GM12878 (cell line): ENCODE data around the gene ATF7IP. TPM values are rescaled to one million over a fixed set of nuclear protein-coding genes. Genes with fewer than 3 reads are reported as not detected.
"Not testable (repeated sequence)": the region's sequence is repeated elsewhere in the genome, so short reads cannot be mapped to it uniquely, and the experiment has no call there.

ENCODE experiments used
- ATAC-seq: fragments of 200-7000 bp; cut with Tn5 transposase; 3 replicates; pipeline ENCODE4 v1.9.1; 2020; ENCODE audit warnings: mild to moderate bottlenecking, moderate library complexity
- BruUV-seq: library from RNA; stranded (reverse); fragments of 400-500 nt; replicated peaks from 2 replicates; lab custom pipeline; 2021; lab: Mats Ljungman, UMichigan
- CTCF ChIA-PET: fragments of 300-600 bp; sonication (Branson Sonifier 250); formaldehyde crosslinking; extraction: SDS; loops from one replicate; lab custom pipeline; 2021; ENCODE audit warnings: inconsistent platforms; lab: Yijun Ruan, JAX
- POLR2A ChIA-PET: fragments of 350-600 bp; formaldehyde crosslinking; extraction: SDS; loops from one replicate; lab custom pipeline; 2021; ENCODE audit warnings: inconsistent platforms; lab: Charles Lee
- RAD21 ChIA-PET: fragments of 300-600 bp; sonication (Branson Sonifier 250); formaldehyde crosslinking; loops from one replicate; lab custom pipeline; 2023; ENCODE audit warnings: antibody characterized with exemption; ENCODE audit not compliant: unreplicated experiment; lab: Charles Lee
- SMC1A ChIA-PET: fragments of 300-600 bp; sonication (Branson Sonifier 250); formaldehyde crosslinking; loops from one replicate; lab custom pipeline; 2023; ENCODE audit not compliant: unreplicated experiment, uncharacterized antibody; lab: Charles Lee
- DNase-seq: peaks from one replicate; pipeline ENCODE4 v3.0.0-alpha.2; 2011; ENCODE audit warnings: low read depth, low spot score
- FAIRE-seq: peaks from 3 replicates; lab custom pipeline; 2011; peaks lifted over from hg19 to GRCh38; lab: Jason Lieb, UNC
- H2AFZ ChIP-seq: 2 replicates; pipeline ENCODE4 v1.6.0; 2011; ENCODE audit warnings: low read depth, low read length, control low read depth; ENCODE audit not compliant: control insufficient read depth
- H3K27ac ChIP-seq: 2 replicates; pipeline ENCODE4 v1.5.1; 2011; ENCODE audit warnings: control low read depth; ENCODE audit not compliant: control insufficient read depth, insufficient read depth
- H3K27me3 ChIP-seq, 2 experiments: replicated peaks in 1 of 2; 2 replicates each; pipeline versions ENCODE4 v1.6.0 to v1.6.1; 2011; ENCODE audit warnings: low read length in 1 of 2; ENCODE audit not compliant: control insufficient read depth in 2 of 2, insufficient read depth in 2 of 2
- H3K36me3 ChIP-seq, 2 experiments: 2 replicates each; pipeline ENCODE4 v1.5.1; 2011; ENCODE audit warnings: low read length in 1 of 2; ENCODE audit not compliant: control insufficient read depth in 2 of 2, insufficient read depth in 2 of 2
- H3K4me1 ChIP-seq: 2 replicates; pipeline ENCODE4 v1.6.1; 2011; ENCODE audit warnings: mild to moderate bottlenecking, low read length, moderate library complexity, mixed read lengths; ENCODE audit not compliant: control insufficient read depth, insufficient read depth
- H3K4me2 ChIP-seq: 2 replicates; pipeline ENCODE4 v1.6.0; 2011; ENCODE audit warnings: control low read depth; ENCODE audit not compliant: control insufficient read depth, insufficient read depth
- H3K4me3 ChIP-seq: fragments of 200-600 bp; sonication (generic); 2 replicates; pipeline ENCODE4 v1.5.1; 2016
- H3K79me2 ChIP-seq: 2 replicates; pipeline ENCODE4 v1.6.0; 2011; ENCODE audit warnings: low read length; ENCODE audit not compliant: control insufficient read depth, insufficient read depth
- H3K9ac ChIP-seq: 2 replicates; pipeline ENCODE4 v1.8.0; 2011; ENCODE audit warnings: low read length, control low read depth, mixed read lengths; ENCODE audit not compliant: control insufficient read depth, insufficient read depth
- H3K9me3 ChIP-seq: replicated peaks from 3 replicates; pipeline ENCODE4 v1.5.1; 2011; ENCODE audit warnings: mild to moderate bottlenecking, low read length; ENCODE audit not compliant: control insufficient read depth, insufficient read depth
- H4K20me1 ChIP-seq: 2 replicates; pipeline ENCODE4 v1.6.0; 2011; ENCODE audit not compliant: control insufficient read depth, insufficient read depth
- EED ChIP-seq: sonication (generic); IDR thresholded peaks from 2 replicates; pipeline ENCODE4 v1.6.1; 2016; ENCODE audit warnings: antibody characterized with exemption, low read depth
- MEF2A ChIP-seq: IDR thresholded peaks from 2 replicates; pipeline ENCODE4 v1.6.1; 2011; ENCODE audit warnings: low read depth, mild to moderate bottlenecking, low read length, moderate library complexity; ENCODE audit not compliant: insufficient read depth
- NBN ChIP-seq: fragments of 450-650 bp; IDR thresholded peaks from 2 replicates; pipeline ENCODE4 v1.6.1; 2016
- NFIC ChIP-seq: IDR thresholded peaks from 2 replicates; pipeline ENCODE4 v1.6.1; 2012; ENCODE audit warnings: low read depth, mild to moderate bottlenecking, inconsistent platforms, low read length, moderate library complexity
- POU2F2 ChIP-seq: IDR thresholded peaks from 3 replicates; pipeline ENCODE4 v1.6.1; 2011; ENCODE audit warnings: low read depth, mild to moderate bottlenecking, low read length, borderline replicate concordance
- RAD51 ChIP-seq: fragments of 450-650 bp; IDR thresholded peaks from 2 replicates; pipeline ENCODE4 v1.6.1; 2016; ENCODE audit warnings: moderate library complexity, mild to moderate bottlenecking, inconsistent platforms
- SMAD1 ChIP-seq: fragments of 450-650 bp; IDR thresholded peaks from 2 replicates; pipeline ENCODE4 v1.6.1; 2018; ENCODE audit warnings: mild to moderate bottlenecking, low read depth; ENCODE audit not compliant: partially characterized antibody
- SMC3 ChIP-seq: IDR thresholded peaks from 2 replicates; pipeline ENCODE4 v1.6.1; 2011; ENCODE audit warnings: low read length, improper control_type of control experiment, borderline replicate concordance
- SPI1 ChIP-seq: IDR thresholded peaks from 2 replicates; pipeline ENCODE4 v1.6.1; 2011; ENCODE audit warnings: low read depth, mild to moderate bottlenecking, low read length, moderate library complexity, borderline replicate concordance; ENCODE audit not compliant: insufficient read depth
- ZNF24 ChIP-seq: fragments of 450-650 bp; IDR thresholded peaks from 2 replicates; pipeline ENCODE4 v1.6.1; 2017; ENCODE audit warnings: antibody characterized with exemption, mild to moderate bottlenecking
- WGBS: methylation state at CpG from one replicate; pipeline ENCODE4 v1.1.6; 2016; ENCODE audit warnings: low lambda C conversion rate; ENCODE audit not compliant: insufficient replicate concordance, insufficient coverage; ENCODE audit errors: missing lambda C conversion rate; 5-methylcytosine and 5-hydroxymethylcytosine counted together
- in situ Hi-C: fragments of 300-500 bp; cut with MboI; formaldehyde crosslinking; loops from 9 replicates; pipeline ENCODE4 v1.14.3; 2018; ENCODE audit warnings: mixed read lengths
- intact Hi-C: fragments of 100-400 bp; cut with micrococcal nuclease; formaldehyde crosslinking; loops from one replicate; pipeline ENCODE4 v1.14.2; 2022; ENCODE audit not compliant: unreplicated experiment
- polyA plus RNA-seq, 11 experiments: library from polyadenylated mRNA; depleted of rRNA in 4 of 11; unstranded in 6 of 11; stranded (reverse) in 5 of 11; fragments of >200 nt; fragmentation: Nextera tagmentation in 4 of 11; fragmentation: Illumina TruSeq in 1 of 11; extraction: Ambion mirVana in 4 of 11; extraction: Trizol in 1 of 11; gene quantifications; 1 replicate in 1 of 11; 2 replicates in 10 of 11; pipeline versions ENCODE4 v1.2.1 to v1.2.3, GENCODE V29; 2011 to 2016; ENCODE audit warnings: inconsistent platforms in 2 of 11, missing spikeins in 2 of 11, low read depth in 1 of 11
- total RNA-seq, 4 experiments: library from RNA; depleted of rRNA in 3 of 4; stranded (reverse); fragments of >200 nt in 3 of 4; fragmentation: Illumina TruSeq in 1 of 4; extraction: Trizol in 1 of 4; gene quantifications; 2 replicates each; pipeline versions ENCODE4 v1.2.1 to v1.2.3, GENCODE V29; 2013 to 2021
- TF ChIP-seq, protein P1 (sequence below): fragments of 450-650 bp; IDR thresholded peaks from 2 replicates; pipeline ENCODE4 v1.6.1; 2017; ENCODE audit warnings: mild to moderate bottlenecking, low read depth, inconsistent platforms; ENCODE audit not compliant: poor library complexity, severe bottlenecking

ATF7IP gene
- total and polyA plus RNA-seq, 10 of the 15 experiments (the other 5 are each of a cell fraction or from before 2014, with no cell fraction given), result 6.2 to 66.6 (median 29.3) TPM

DNA sequence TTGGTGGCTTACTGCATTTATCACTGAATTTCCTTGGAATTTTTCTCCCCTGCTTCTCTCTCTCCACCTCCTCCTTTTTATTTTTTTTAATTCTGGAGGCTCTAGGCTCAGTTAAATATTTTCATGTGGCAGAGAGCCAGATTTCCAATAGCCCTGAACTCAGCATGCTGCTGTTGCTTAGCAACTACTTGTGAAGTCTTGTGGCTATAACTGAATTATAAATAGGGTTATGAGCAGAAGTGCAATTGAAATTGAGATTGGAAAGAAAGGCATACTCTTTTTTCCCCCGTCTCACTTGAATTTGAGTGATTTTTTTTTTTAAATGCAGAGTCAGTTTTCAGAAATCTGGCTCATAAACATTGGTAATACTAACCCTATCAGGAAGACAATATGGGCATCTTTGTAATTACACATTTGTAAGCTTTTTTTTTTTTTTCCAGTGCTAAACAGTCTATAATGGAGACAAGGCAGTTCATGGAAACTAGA is 38.3 kb downstream of the ATF7IP start (continued):
- peak; percentile 32; the same call in 1 of the 2 replicates for TF ChIP-seq NFIC
- peak; percentile 94 for TF ChIP-seq SMAD1
- TF ChIP-seq ZNF24, result 0 out of 2 replicates have a peak, but pooled peaks have one; percentile 26
- peak; percentile 26; the same call in 1 of the 2 replicates for TF ChIP-seq SPI1
- TF ChIP-seq MEF2A, result peak; percentile 61; the same call in 1 of the 2 replicates
- TF ChIP-seq SMC3, result no peak
- no peak for TF ChIP-seq POU2F2
- peak; percentile 27; the same call in 1 of the 2 replicates for TF ChIP-seq RAD51
- TF ChIP-seq, protein P1, sequence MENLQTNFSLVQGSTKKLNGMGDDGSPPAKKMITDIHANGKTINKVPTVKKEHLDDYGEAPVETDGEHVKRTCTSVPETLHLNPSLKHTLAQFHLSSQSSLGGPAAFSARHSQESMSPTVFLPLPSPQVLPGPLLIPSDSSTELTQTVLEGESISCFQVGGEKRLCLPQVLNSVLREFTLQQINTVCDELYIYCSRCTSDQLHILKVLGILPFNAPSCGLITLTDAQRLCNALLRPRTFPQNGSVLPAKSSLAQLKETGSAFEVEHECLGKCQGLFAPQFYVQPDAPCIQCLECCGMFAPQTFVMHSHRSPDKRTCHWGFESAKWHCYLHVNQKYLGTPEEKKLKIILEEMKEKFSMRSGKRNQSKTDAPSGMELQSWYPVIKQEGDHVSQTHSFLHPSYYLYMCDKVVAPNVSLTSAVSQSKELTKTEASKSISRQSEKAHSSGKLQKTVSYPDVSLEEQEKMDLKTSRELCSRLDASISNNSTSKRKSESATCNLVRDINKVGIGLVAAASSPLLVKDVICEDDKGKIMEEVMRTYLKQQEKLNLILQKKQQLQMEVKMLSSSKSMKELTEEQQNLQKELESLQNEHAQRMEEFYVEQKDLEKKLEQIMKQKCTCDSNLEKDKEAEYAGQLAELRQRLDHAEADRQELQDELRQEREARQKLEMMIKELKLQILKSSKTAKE, result peak; percentile 66
- TF ChIP-seq EED, result no peak
- TF ChIP-seq NBN, result 0 out of 2 replicates have a peak, but pooled peaks have one; percentile 48

DNA sequence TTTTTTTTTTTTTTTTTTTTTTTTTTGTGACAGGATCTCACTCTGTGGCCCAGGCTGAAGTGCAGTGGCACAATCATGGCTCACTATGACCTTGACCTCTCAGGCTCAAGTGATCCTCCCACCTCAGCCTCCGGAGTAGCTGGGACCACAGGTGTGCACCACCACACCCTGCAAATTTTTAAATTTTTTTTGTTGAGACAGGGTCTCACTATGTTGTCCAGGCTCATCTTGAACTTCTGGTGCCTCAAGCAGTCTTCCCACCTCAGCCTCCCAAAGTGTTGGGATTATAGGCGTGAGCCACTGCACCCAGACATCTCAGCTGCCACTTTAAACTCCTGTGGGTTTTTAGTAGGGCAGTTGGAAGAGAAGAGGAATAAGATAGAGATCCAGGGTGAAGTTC is 39.9 kb downstream of the ATF7IP start:
- H3K4me3 ChIP-seq, H3K4me1 ChIP-seq, H3K4me2 ChIP-seq, FAIRE-seq, H3K27ac ChIP-seq, BruUV-seq, POLR2A ChIA-PET, SMC1A ChIA-PET, ATAC-seq, H3K27me3 ChIP-seq, H3K36me3 ChIP-seq, DNase-seq, H2AFZ ChIP-seq, H4K20me1 ChIP-seq, H3K9ac ChIP-seq, in situ Hi-C loops, CTCF ChIA-PET, intact Hi-C loops: not testable (repeated sequence)
- 96% methylated on average over 2 of the region's 2 CpGs for WGBS
- RAD21 ChIA-PET, result interaction anchor here (1.4 kb wide), 1 partner anchor 48 kb away, joined by 3 read pairs; no protein-coding TSS in a partner anchor
- Histone ChIP-seq H3K9me3 (peaks cover 26% of the 10 kb centered on the region), H3K79me2 (peaks cover 89% of the 10 kb centered on the region)
